EL (cell line): Measurements from ENCODE around the gene CTSD.

Experiments
- DNase-seq: peaks from one replicate; pipeline ENCODE4 v3.0.0-alpha.2; 2016

Gene CTSD

GRCh38 chr11:1754376-1755150 is 9.2 kb downstream of the CTSD start:
- no peak for DNase-seq

GRCh38 chr11:1753929-1754305 is 9.8 kb downstream of the CTSD start:
- no peak for DNase-seq

GRCh38 chr11:1753229-1753928 is 10.3 kb downstream of the CTSD start:
- DNase-seq: no peak

- DNase-seq: no peak
These were observed 10.9 kb downstream of the CTSD start for GRCh38 chr11:1752907-1753228.

GRCh38 chr11:1751999-1752906 is 11.5 kb downstream of the CTSD start:
- no peak for DNase-seq

- no peak for DNase-seq
These were observed 12.2 kb downstream of the CTSD start for GRCh38 chr11:1751531-1751921.

GRCh38 chr11:1750840-1751530 is 12.7 kb downstream of the CTSD start:
- DNase-seq: no peak

GRCh38 chr11:1750481-1750839 is 13.3 kb downstream of the CTSD start, which contains the start of gene IFITM10:
TSS of gene IFITM10 (minus strand) at chr11:1750595. CDS start at chr11:1750442, 153 bp downstream.
- DNase-seq: no peak

GRCh38 chr11:1749395-1750351 is 14.1 kb downstream of the CTSD start:
- peak; percentile 75 for DNase-seq

- peak; percentile 22 for DNase-seq
These were observed 14.9 kb downstream of the CTSD start for GRCh38 chr11:1748636-1749394.

- DNase-seq: no peak
These were observed 15.7 kb downstream of the CTSD start for GRCh38 chr11:1747753-1748635.

GRCh38 chr11:1746956-1747752 is 16.6 kb downstream of the CTSD start:
- no peak for DNase-seq

- DNase-seq: no peak
These were observed 17.2 kb downstream of the CTSD start for GRCh38 chr11:1746511-1746931.

GRCh38 chr11:1745701-1746320 is 17.9 kb downstream of the CTSD start:
- DNase-seq: no peak

- DNase-seq: no peak
These were observed 18.6 kb downstream of the CTSD start for GRCh38 chr11:1744891-1745700.

GRCh38 chr11:1744137-1744886 is 19.4 kb downstream of the CTSD start:
- DNase-seq: no peak
